ENCODE data around the gene TRIM14. TPM values are rescaled to one million over a fixed set of nuclear protein-coding genes. Genes with fewer than 3 reads are reported as not detected.

TRIM14 gene
- total RNA-seq, 3 donors from 2014 or later = 8.8 to 14.9 (median 14.6) TPM

GRCh38 chr9:98070704-98071103 lies 48.3 kb downstream of the TRIM14 start:
- Histone ChIP-seq H3K4me1 (no peaks in the 10 kb centered on the region), H3K4me3 (no peak overlapping the region), H3K27ac (no peak overlapping the region), H3K27me3 (no peaks in the 10 kb centered on the region), H3K36me3 (no peaks in the 10 kb centered on the region), H3K9me3 (no peaks in the 10 kb centered on the region)
- no peak for TF ChIP-seq CTCF (IDR thresholded peaks at IDR 0.05)
- TF ChIP-seq POLR2AphosphoS5 (IDR thresholded peaks at IDR 0.05) = no peak
- DNase-seq (ENCODE audit: low spot score in 2 of 2) = no peak
- intact Hi-C loops (cut with DNase I; ENCODE audit: low total_unique reads) = no loop called here

GRCh38 chr9:98069551-98069950 lies 49.5 kb downstream of the TRIM14 start:
- Histone ChIP-seq H3K27ac (no peak overlapping the region), H3K4me1 (no peaks in the 10 kb centered on the region), H3K9me3 (no peaks in the 10 kb centered on the region), H3K27me3 (no peaks in the 10 kb centered on the region), H3K36me3 (no peaks in the 10 kb centered on the region), H3K4me3 (no peak overlapping the region)
- DNase-seq (ENCODE audit: low spot score in 2 of 2) = no peak
- TF ChIP-seq POLR2A (IDR thresholded peaks at IDR 0.05) (no peak), CTCF (IDR thresholded peaks at IDR 0.05) (no peak), POLR2AphosphoS5 (IDR thresholded peaks at IDR 0.05) (no peak)
- intact Hi-C loops (cut with DNase I; ENCODE audit: low total_unique reads) = no loop called here

GRCh38 chr9:98067184-98067583 lies 51.8 kb downstream of the TRIM14 start:
- Histone ChIP-seq H3K36me3 (no peaks in the 10 kb centered on the region), H3K27me3 (no peaks in the 10 kb centered on the region), H3K4me1 (no peaks in the 10 kb centered on the region), H3K9me3 (no peaks in the 10 kb centered on the region), H3K4me3 (no peak overlapping the region), H3K27ac (no peak overlapping the region)
- intact Hi-C loops (cut with DNase I; ENCODE audit: low total_unique reads) = no loop called here
- DNase-seq (ENCODE audit: low spot score in 2 of 2) = no peak
- TF ChIP-seq POLR2AphosphoS5 (IDR thresholded peaks at IDR 0.05) = no peak
- TF ChIP-seq CTCF (IDR thresholded peaks at IDR 0.05) = no peak
- no peak for TF ChIP-seq POLR2A (IDR thresholded peaks at IDR 0.05)

GRCh38 chr9:98066235-98066634 lies 52.8 kb downstream of the TRIM14 start:
- TF ChIP-seq CTCF (IDR thresholded peaks at IDR 0.05) (no peak), POLR2A (IDR thresholded peaks at IDR 0.05) (no peak), POLR2AphosphoS5 (IDR thresholded peaks at IDR 0.05) (no peak)
- H3K4me1 ChIP-seq = no peaks in the 10 kb centered on the region
- no peak for DNase-seq (ENCODE audit: low spot score in 2 of 2)
- intact Hi-C loops (cut with DNase I; ENCODE audit: low total_unique reads) = no loop called here
- no peaks in the 10 kb centered on the region for H3K27me3 ChIP-seq
- H3K27ac ChIP-seq = no peak overlapping the region
- no peaks in the 10 kb centered on the region for H3K36me3 ChIP-seq
- no peak overlapping the region for H3K4me3 ChIP-seq
- H3K9me3 ChIP-seq = no peaks in the 10 kb centered on the region

- intact Hi-C loops (cut with DNase I; ENCODE audit: low total_unique reads) = no loop called here
- no peak overlapping the region for H3K27ac ChIP-seq
- H3K9me3 ChIP-seq = no peaks in the 10 kb centered on the region
- TF ChIP-seq CTCF (IDR thresholded peaks at IDR 0.05) = no peak
- TF ChIP-seq POLR2A (IDR thresholded peaks at IDR 0.05) = no peak
- no peak for TF ChIP-seq POLR2AphosphoS5 (IDR thresholded peaks at IDR 0.05)
- no peak for DNase-seq (ENCODE audit: low spot score in 2 of 2)
- no peaks in the 10 kb centered on the region for H3K36me3 ChIP-seq
- no peaks in the 10 kb centered on the region for H3K4me1 ChIP-seq
- no peaks in the 10 kb centered on the region for H3K27me3 ChIP-seq
- H3K4me3 ChIP-seq = no peak overlapping the region
These were observed 54.2 kb downstream of the TRIM14 start for GRCh38 chr9:98064623-98065392.

Data from breast epithelium (tissue), 4 donors.